ENCODE results near the gene EPHA3. TPM values are rescaled to one million over a fixed set of nuclear protein-coding genes. Genes with fewer than 3 reads are reported as not detected.

EPHA3 gene
- total and polyA plus RNA-seq, 2 of the 4 experiments (the other 2 are of a cell fraction) = 0.10 to 0.18 TPM

GRCh38 chr3:89504432-89504831 lies 397.0 kb downstream of the EPHA3 start:
- H3K4me3 ChIP-seq (ENCODE audit: insufficient read depth, low read depth, low read length) = no peak overlapping the region
- H3K18ac ChIP-seq (ENCODE audit: low read depth, low read length) = no peak overlapping the region
- H2AFZ ChIP-seq (replicated peaks; ENCODE audit: low read length, poor library complexity) = no peak overlapping the region
- no peak overlapping the region for H2BK20ac ChIP-seq (ENCODE audit: low read depth, low read length)
- ATAC-seq (ENCODE audit: low read depth) (no peak), DNase-seq (no peak)
- intact Hi-C loops (cut with micrococcal nuclease) (no loop called here), in situ Hi-C loops (cut with MboI; ENCODE audit: low sequenced_read_pairs) (no loop called here), dilution Hi-C loops (cut with HindIII; ENCODE audit: low sequenced_read_pairs, unreplicated experiment) (no loop called here)
- H3K27me3 ChIP-seq (ENCODE audit: control insufficient read depth, insufficient read depth, low read length) = no peaks in the 10 kb centered on the region
- H3K9me3 ChIP-seq (ENCODE audit: control insufficient read depth, insufficient read depth, low read length) = no peaks in the 10 kb centered on the region
- H4K20me1 ChIP-seq (ENCODE audit: insufficient read depth, low read length) = no peaks in the 10 kb centered on the region
- no peak overlapping the region for H2BK15ac ChIP-seq (ENCODE audit: low read depth, low read length)
- no peak for TF ChIP-seq ELK1 (IDR thresholded peaks at IDR 0.05; ENCODE audit: borderline replicate concordance, low read depth, low read length)
- no peak overlapping the region for H3K9ac ChIP-seq (ENCODE audit: low read depth, low read length)
- H3K4me1 ChIP-seq (ENCODE audit: control insufficient read depth, insufficient read depth, low read length) = no peaks in the 10 kb centered on the region
- no peak overlapping the region for H3K27ac ChIP-seq (ENCODE audit: insufficient read depth, low read length)
- H3K36me3 ChIP-seq (ENCODE audit: control insufficient read depth, insufficient read depth, low read length) = no peaks in the 10 kb centered on the region
- ChIA-PET CTCF (no interaction called here), POLR2A (ENCODE audit: unreplicated experiment) (no interaction called here)
- no peak overlapping the region for H3K4ac ChIP-seq (ENCODE audit: low read depth, low read length)
- no peak overlapping the region for H2BK120ac ChIP-seq (ENCODE audit: low read depth, low read length)
- H4K8ac ChIP-seq (ENCODE audit: low read depth in 2 of 2, low read length in 2 of 2) = no peak overlapping the region
- no peaks in the 10 kb centered on the region for H3K9me1 ChIP-seq (ENCODE audit: insufficient read depth, low read length)
- no peaks in the 10 kb centered on the region for H3K79me1 ChIP-seq (ENCODE audit: low read depth in 1 of 2, low read length in 2 of 2)
- no CpG with 5 or more reads among the region's 4 CpGs for WGBS, 2 experiments (ENCODE audit: extremely low coverage in 2 of 2, insufficient read length in 1 of 2)
- H4K5ac ChIP-seq (ENCODE audit: low read depth, low read length) = no peak overlapping the region
- H2AK5ac ChIP-seq (ENCODE audit: low read depth, low read length) = no peak overlapping the region
- no peak overlapping the region for H4K91ac ChIP-seq (ENCODE audit: insufficient read depth, low read depth, low read length)
- BruUV-seq (replicated peaks) = no TSS peak
- no peak overlapping the region for H2AK9ac ChIP-seq (replicated peaks; ENCODE audit: low read depth, low read length, poor library complexity)
- H3K4me2 ChIP-seq (ENCODE audit: low read depth, low read length) = no peak overlapping the region
- H2BK5ac ChIP-seq (ENCODE audit: low read depth, low read length, poor library complexity, severe bottlenecking) = no peak overlapping the region
- no peak overlapping the region for H3K14ac ChIP-seq (replicated peaks; ENCODE audit: low read depth, low read length)
- no peak overlapping the region for H3K56ac ChIP-seq (ENCODE audit: extremely low read depth, insufficient read depth, low read length)
- H3K23ac ChIP-seq (ENCODE audit: low read depth, low read length) = no peak overlapping the region
